IMR-90 (cell line): ENCODE results near the gene FAM13B.

Source experiments
- BHLHE40 ChIP-seq: fragments of 150-350 bp; IDR thresholded peaks from 2 replicates; pipeline ENCODE4 v1.6.1; 2016; ENCODE audit warnings: mild to moderate bottlenecking, low read depth, low read length
- FOS ChIP-seq: fragments of 150-350 bp; IDR thresholded peaks from 2 replicates; pipeline ENCODE4 v1.6.1; 2016; ENCODE audit warnings: low read depth, low read length
- MAFK ChIP-seq: IDR thresholded peaks from 2 replicates; pipeline ENCODE4 v1.6.1; 2012; ENCODE audit warnings: low read depth, low read length, improper control_type of control experiment
- MAZ ChIP-seq: IDR thresholded peaks from 2 replicates; pipeline ENCODE4 v1.6.1; 2012; ENCODE audit warnings: low read depth, mild to moderate bottlenecking, low read length, improper control_type of control experiment, moderate library complexity, borderline replicate concordance
- MXI1 ChIP-seq: IDR thresholded peaks from 2 replicates; pipeline ENCODE4 v1.6.1; 2012; ENCODE audit warnings: low read depth, mild to moderate bottlenecking, low read length, moderate library complexity, borderline replicate concordance
- POLR2A ChIP-seq: IDR thresholded peaks from 2 replicates; pipeline ENCODE4 v1.6.1; 2012; ENCODE audit warnings: mild to moderate bottlenecking, low read depth, low read length
- RAD21 ChIP-seq: IDR thresholded peaks from 2 replicates; pipeline ENCODE4 v1.6.1; 2012; ENCODE audit warnings: low read length, improper control_type of control experiment
- RCOR1 ChIP-seq: IDR thresholded peaks from 2 replicates; pipeline ENCODE4 v1.6.1; 2012; ENCODE audit warnings: mild to moderate bottlenecking, low read length, improper control_type of control experiment; ENCODE audit not compliant: insufficient replicate concordance
- SMC3 ChIP-seq: fragments of 150-350 bp; IDR thresholded peaks from 2 replicates; pipeline ENCODE4 v1.6.1; 2016; ENCODE audit warnings: low read depth, mild to moderate bottlenecking, antibody characterized with exemption, low read length, moderate library complexity
- TF ChIP-seq, protein P1 (sequence below): conservative IDR thresholded peaks from 2 replicates; pipeline ENCODE4 v1.5.1; 2012; ENCODE audit warnings: mild to moderate bottlenecking, low read depth, low read length, improper control_type of control experiment
- TF ChIP-seq, protein P2 (sequence below): fragments of 150-350 bp; IDR thresholded peaks from 2 replicates; pipeline ENCODE4 v1.6.1; 2016; ENCODE audit warnings: low read depth, mild to moderate bottlenecking, low read length, moderate library complexity, borderline replicate concordance
- TF ChIP-seq, protein P3 (sequence below): fragments of 150-350 bp; IDR thresholded peaks from 2 replicates; pipeline ENCODE4 v1.6.1; 2017; ENCODE audit warnings: mild to moderate bottlenecking, antibody characterized with exemption, low read length, low read depth

DNA sequence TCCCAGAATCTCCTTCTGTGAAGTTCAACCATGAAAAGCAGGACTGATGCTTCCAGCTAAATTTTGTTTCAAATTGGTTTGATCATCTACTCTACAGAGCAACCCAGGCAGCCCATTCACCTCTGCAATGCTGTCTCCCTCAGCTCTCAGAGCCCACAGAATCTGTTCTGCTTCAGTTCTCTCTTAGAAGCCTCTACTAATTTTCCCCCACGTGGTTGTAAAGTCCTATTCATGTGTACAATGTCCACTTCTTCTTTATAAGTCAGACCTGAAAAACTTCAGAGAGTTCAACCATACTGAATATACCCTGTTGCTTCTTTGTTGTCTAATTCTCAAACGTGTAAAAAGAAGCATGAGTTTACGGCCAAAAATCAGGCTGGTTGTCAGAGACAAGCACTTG is 21.3 kb upstream of the FAM13B start:
- TF ChIP-seq, protein P1, sequence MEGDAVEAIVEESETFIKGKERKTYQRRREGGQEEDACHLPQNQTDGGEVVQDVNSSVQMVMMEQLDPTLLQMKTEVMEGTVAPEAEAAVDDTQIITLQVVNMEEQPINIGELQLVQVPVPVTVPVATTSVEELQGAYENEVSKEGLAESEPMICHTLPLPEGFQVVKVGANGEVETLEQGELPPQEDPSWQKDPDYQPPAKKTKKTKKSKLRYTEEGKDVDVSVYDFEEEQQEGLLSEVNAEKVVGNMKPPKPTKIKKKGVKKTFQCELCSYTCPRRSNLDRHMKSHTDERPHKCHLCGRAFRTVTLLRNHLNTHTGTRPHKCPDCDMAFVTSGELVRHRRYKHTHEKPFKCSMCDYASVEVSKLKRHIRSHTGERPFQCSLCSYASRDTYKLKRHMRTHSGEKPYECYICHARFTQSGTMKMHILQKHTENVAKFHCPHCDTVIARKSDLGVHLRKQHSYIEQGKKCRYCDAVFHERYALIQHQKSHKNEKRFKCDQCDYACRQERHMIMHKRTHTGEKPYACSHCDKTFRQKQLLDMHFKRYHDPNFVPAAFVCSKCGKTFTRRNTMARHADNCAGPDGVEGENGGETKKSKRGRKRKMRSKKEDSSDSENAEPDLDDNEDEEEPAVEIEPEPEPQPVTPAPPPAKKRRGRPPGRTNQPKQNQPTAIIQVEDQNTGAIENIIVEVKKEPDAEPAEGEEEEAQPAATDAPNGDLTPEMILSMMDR = no peak
- TF ChIP-seq POLR2A = no peak
- no peak for TF ChIP-seq RCOR1
- TF ChIP-seq SMC3 = no peak
- TF ChIP-seq, protein P2, sequence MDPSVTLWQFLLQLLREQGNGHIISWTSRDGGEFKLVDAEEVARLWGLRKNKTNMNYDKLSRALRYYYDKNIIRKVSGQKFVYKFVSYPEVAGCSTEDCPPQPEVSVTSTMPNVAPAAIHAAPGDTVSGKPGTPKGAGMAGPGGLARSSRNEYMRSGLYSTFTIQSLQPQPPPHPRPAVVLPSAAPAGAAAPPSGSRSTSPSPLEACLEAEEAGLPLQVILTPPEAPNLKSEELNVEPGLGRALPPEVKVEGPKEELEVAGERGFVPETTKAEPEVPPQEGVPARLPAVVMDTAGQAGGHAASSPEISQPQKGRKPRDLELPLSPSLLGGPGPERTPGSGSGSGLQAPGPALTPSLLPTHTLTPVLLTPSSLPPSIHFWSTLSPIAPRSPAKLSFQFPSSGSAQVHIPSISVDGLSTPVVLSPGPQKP = no peak
- TF ChIP-seq, protein P3, sequence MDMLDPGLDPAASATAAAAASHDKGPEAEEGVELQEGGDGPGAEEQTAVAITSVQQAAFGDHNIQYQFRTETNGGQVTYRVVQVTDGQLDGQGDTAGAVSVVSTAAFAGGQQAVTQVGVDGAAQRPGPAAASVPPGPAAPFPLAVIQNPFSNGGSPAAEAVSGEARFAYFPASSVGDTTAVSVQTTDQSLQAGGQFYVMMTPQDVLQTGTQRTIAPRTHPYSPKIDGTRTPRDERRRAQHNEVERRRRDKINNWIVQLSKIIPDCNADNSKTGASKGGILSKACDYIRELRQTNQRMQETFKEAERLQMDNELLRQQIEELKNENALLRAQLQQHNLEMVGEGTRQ = no peak
- TF ChIP-seq MAZ = no peak
- no peak for TF ChIP-seq MXI1
- no peak for TF ChIP-seq FOS
- TF ChIP-seq BHLHE40 = no peak
- no peak for TF ChIP-seq MAFK
- no peak for TF ChIP-seq RAD21
